DND-41 (cell line): ENCODE measurements around the gene PCDHGB5.

ENCODE experiments used
- ATAC-seq: fragments of 200-7000 bp; cut with Tn5 transposase; 3 replicates; pipeline ENCODE4 v1.9.1; 2021; ENCODE audit warnings: low read depth; ENCODE audit not compliant: insufficient read depth
- DNase-seq: peaks from one replicate; pipeline ENCODE4 v3.0.0-alpha.2; 2020
- H2AFZ ChIP-seq: 2 replicates; pipeline ENCODE4 v1.6.0; 2012; ENCODE audit warnings: low read depth, low read length
- H3K27ac ChIP-seq: 2 replicates; pipeline ENCODE4 v1.5.1; 2012; ENCODE audit warnings: low read length, inconsistent platforms
- H3K27me3 ChIP-seq: fragments of 200-600 bp; sonication (generic); 2 replicates; pipeline ENCODE4 v1.6.0; 2012; ENCODE audit warnings: low read length, mild to moderate bottlenecking, inconsistent platforms; ENCODE audit not compliant: insufficient read depth, poor library complexity
- H3K36me3 ChIP-seq: 2 replicates; pipeline ENCODE4 v1.5.1; 2012; ENCODE audit warnings: low read length, inconsistent platforms; ENCODE audit not compliant: insufficient read depth
- H3K4me1 ChIP-seq: 2 replicates; pipeline ENCODE4 v1.5.1; 2012; ENCODE audit warnings: mild to moderate bottlenecking, low read length; ENCODE audit not compliant: insufficient read depth
- H3K4me2 ChIP-seq: 2 replicates; pipeline ENCODE4 v1.6.0; 2012; ENCODE audit warnings: mild to moderate bottlenecking, moderate library complexity, low read length, inconsistent platforms; ENCODE audit not compliant: insufficient read depth
- H3K4me3 ChIP-seq, 2 experiments: fragments of 200-600 bp in 1 of 2; shearing (Covaris generic) in 1 of 2; 2 replicates each; pipeline ENCODE4 v1.5.1; 2012 to 2016; ENCODE audit warnings: inconsistent platforms in 2 of 2, low read length in 2 of 2, mild to moderate bottlenecking in 2 of 2, low read depth in 1 of 2, moderate library complexity in 1 of 2
- H3K79me2 ChIP-seq: 2 replicates; pipeline ENCODE4 v1.6.0; 2012; ENCODE audit warnings: low read length, inconsistent platforms; ENCODE audit not compliant: insufficient read depth
- H3K9ac ChIP-seq: 2 replicates; pipeline ENCODE4 v1.6.0; 2012; ENCODE audit warnings: low read depth, mild to moderate bottlenecking, inconsistent platforms, low read length, moderate library complexity
- H3K9me3 ChIP-seq: 2 replicates; pipeline ENCODE4 v1.5.1; 2012; ENCODE audit warnings: low read length, moderate library complexity, mild to moderate bottlenecking, inconsistent platforms; ENCODE audit not compliant: insufficient read depth, severe bottlenecking
- H4K20me1 ChIP-seq: 2 replicates; pipeline ENCODE4 v1.6.0; 2012; ENCODE audit warnings: low read length; ENCODE audit not compliant: insufficient read depth
- CTCF ChIP-seq: IDR thresholded peaks from 2 replicates; pipeline ENCODE4 v1.5.1; 2012; ENCODE audit warnings: borderline replicate concordance, low read length, moderate library complexity, mild to moderate bottlenecking; ENCODE audit not compliant: poor library complexity, severe bottlenecking; ENCODE audit errors: extremely low read depth
- EZH2 ChIP-seq: IDR thresholded peaks from 3 replicates; pipeline ENCODE4 v1.6.1; 2012; ENCODE audit warnings: borderline replicate concordance, low read depth, mild to moderate bottlenecking, moderate library complexity, low read length, inconsistent platforms; ENCODE audit not compliant: severe bottlenecking

Gene PCDHGB5

DNA sequence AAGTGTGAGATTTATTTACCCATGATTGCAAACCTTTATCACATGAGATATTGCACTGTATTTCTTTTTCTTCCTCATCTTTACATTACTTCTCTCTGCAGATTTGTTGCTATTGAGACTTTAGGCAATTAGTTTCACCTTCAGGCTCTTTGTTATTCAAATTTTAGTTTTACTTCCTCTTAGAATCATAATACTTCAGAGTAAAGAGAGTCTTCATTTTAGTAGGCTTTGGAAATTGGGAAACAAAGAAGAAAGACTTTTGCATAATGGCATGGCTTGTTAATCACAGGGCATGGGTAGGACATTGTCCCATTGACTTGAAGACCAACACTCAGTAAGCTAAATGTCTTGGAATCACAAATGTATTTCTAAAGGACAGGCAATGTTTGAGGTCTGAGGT is 35.0 kb upstream of the PCDHGB5 start:
- H3K4me2 ChIP-seq, result no peak overlapping the region
- H3K36me3 ChIP-seq, result no peaks in the 10 kb centered on the region
- H3K27ac ChIP-seq, result no peak overlapping the region
- no peaks in the 10 kb centered on the region for H3K9me3 ChIP-seq
- TF ChIP-seq CTCF, result no peak
- no peak for TF ChIP-seq EZH2
- ATAC-seq (no peak), DNase-seq (no peak)
- no peaks in the 10 kb centered on the region for H3K27me3 ChIP-seq
- H3K9ac ChIP-seq, result no peak overlapping the region
- no peaks in the 10 kb centered on the region for H3K79me2 ChIP-seq
- H3K4me3 ChIP-seq, result no peak overlapping the region
- no peak overlapping the region for H2AFZ ChIP-seq
- no peaks in the 10 kb centered on the region for H4K20me1 ChIP-seq
- peaks cover 3% of the 10 kb centered on the region; the same call in 1 of the 2 replicates for H3K4me1 ChIP-seq

DNA sequence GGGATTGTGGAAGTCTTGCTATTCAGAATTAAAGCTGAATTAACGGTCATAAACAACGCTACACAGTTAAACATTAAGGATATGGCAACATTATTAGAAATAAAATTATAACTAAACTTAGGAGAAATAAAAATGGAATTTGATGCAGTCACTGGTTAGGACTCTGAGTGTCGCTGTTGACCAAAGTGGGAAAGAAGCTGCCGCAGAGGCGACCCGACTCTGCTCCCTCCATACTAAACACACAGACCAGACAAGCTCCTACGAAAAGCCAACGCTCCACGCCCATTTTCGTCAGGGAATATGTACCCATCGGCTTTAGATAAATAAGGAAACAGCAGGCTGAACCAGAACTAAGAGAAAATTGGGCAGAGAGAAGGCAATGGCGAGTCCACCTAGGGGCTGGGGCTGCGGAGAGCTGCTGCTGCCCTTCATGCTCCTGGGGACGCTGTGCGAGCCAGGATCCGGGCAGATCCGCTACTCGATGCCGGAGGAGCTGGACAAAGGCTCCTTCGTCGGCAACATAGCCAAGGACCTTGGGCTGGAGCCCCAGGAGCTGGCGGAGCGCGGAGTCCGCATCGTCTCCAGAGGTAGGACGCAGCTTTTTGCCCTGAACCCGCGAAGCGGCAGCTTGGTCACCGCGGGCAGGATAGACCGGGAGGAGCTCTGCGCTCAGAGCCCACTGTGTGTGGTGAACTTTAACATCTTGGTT is 33.6 kb upstream of the PCDHGB5 start, which contains the start of gene PCDHGA5:
PCDHGA5 (plus strand) TSS at position 211 of the 709 bp plus-strand sequence; CDS start at position 380, 169 bp downstream.
- Histone ChIP-seq H3K27me3 (no peaks in the 10 kb centered on the region), H3K36me3 (no peaks in the 10 kb centered on the region), H3K4me1 (peaks cover 3% of the 10 kb centered on the region; the same call in 1 of the 2 replicates), H3K79me2 (no peaks in the 10 kb centered on the region), H2AFZ (no peak within 1 kb of the TSS), H3K9me3 (no peaks in the 10 kb centered on the region), H4K20me1 (no peaks in the 10 kb centered on the region), H3K27ac (no peak within 1 kb of the TSS), H3K4me2 (no peak within 1 kb of the TSS), H3K4me3 (no peak within 1 kb of the TSS), H3K9ac (no peak within 1 kb of the TSS)
- ATAC-seq, result no peak
- peak; percentile 8 for TF ChIP-seq CTCF
- no peak for TF ChIP-seq EZH2
- DNase-seq, result no peak

GRCh38 chr5:141366016-141366896 is 31.5 kb upstream of the PCDHGB5 start:
- Histone ChIP-seq H3K27ac (no peak overlapping the region), H3K79me2 (no peaks in the 10 kb centered on the region), H3K27me3 (peaks cover 4% of the 10 kb centered on the region), H3K9me3 (no peaks in the 10 kb centered on the region), H4K20me1 (no peaks in the 10 kb centered on the region), H3K4me3 (no peak overlapping the region), H3K4me1 (no peaks in the 10 kb centered on the region), H2AFZ (no peak overlapping the region), H3K36me3 (no peaks in the 10 kb centered on the region), H3K9ac (no peak overlapping the region), H3K4me2 (no peak overlapping the region)
- DNase-seq, result no peak
- ATAC-seq, result no peak
- TF ChIP-seq CTCF (no peak), EZH2 (no peak)
